Esophagus squamous epithelium (tissue), 5 donors: ENCODE measurements around the gene DNAL1. TPM values are rescaled to one million over a fixed set of nuclear protein-coding genes. Genes with fewer than 3 reads are reported as not detected.

ENCODE experiments used
- DNase-seq: peaks from one replicate; lab custom pipeline; 2025; lab: John Stamatoyannopoulos, UW
- H3K27ac ChIP-seq, 4 donors: fragments of 200-600 bp; sonication (generic); one replicate each; pipeline ENCODE4 v1.5.1; 2016 to 2019; ENCODE audit warnings: mild to moderate bottlenecking in 1 of 4
- H3K27me3 ChIP-seq, 4 donors: fragments of 200-600 bp; sonication (generic); 1 replicate in 3 of 4; 2 replicates in 1 of 4; pipeline versions ENCODE4 v1.5.1 to v1.6.0; 2017 to 2021; ENCODE audit warnings: antibody characterized with exemption in 1 of 4
- H3K36me3 ChIP-seq, 3 donors: fragments of 200-600 bp; sonication (generic); one replicate each; pipeline ENCODE4 v1.5.1; 2016 to 2019
- H3K4me1 ChIP-seq, 3 donors: fragments of 200-600 bp; sonication (generic); one replicate each; pipeline ENCODE4 v1.5.1; 2017 to 2019
- H3K4me3 ChIP-seq, 4 donors: fragments of 200-600 bp; sonication (generic); 1 replicate in 3 of 4; 2 replicates in 1 of 4; pipeline ENCODE4 v1.5.1; 2016 to 2019; ENCODE audit warnings: mild to moderate bottlenecking in 2 of 4, moderate library complexity in 1 of 4
- H3K9me3 ChIP-seq, 3 donors: fragments of 200-600 bp; sonication (generic); one replicate each; pipeline ENCODE4 v1.5.1; 2016 to 2019
- POLR2A ChIP-seq, 4 donors: fragments of 450-650 bp; IDR thresholded peaks; one replicate each; pipeline ENCODE4 v1.6.1; 2017; ENCODE audit warnings: antibody characterized with exemption in 4 of 4, mild to moderate bottlenecking in 4 of 4, moderate library complexity in 3 of 4
- WGBS, 2 donors: methylation state at CpG; one replicate each; pipeline ENCODE4 v1.1.5; 2018; 5-methylcytosine and 5-hydroxymethylcytosine counted together
- intact Hi-C: fragments of 100-400 bp; cut with DNase I; formaldehyde crosslinking; loops from one replicate; pipeline ENCODE4 v1.15.0; 2022
- total RNA-seq, 4 donors: library from RNA; depleted of rRNA; stranded (reverse); fragments of >200 nt; gene quantifications; one replicate each; pipeline ENCODE4 v1.1.0, GENCODE V29; 2016
- TF ChIP-seq, protein P1 (sequence below), 6 experiments: fragments of 450-650 bp in 4 of 6; fragments of 200-600 bp in 2 of 6; sonication (generic) in 2 of 6; IDR thresholded peaks; one replicate each; pipeline ENCODE4 v1.5.1; 2016 to 2019; ENCODE audit warnings: antibody characterized with exemption in 6 of 6, mild to moderate bottlenecking in 4 of 6, moderate library complexity in 4 of 6
- donor health status: DM: yes; HTN: yes; CAD: no.

DNAL1 gene
- total RNA-seq, 4 donors from 2014 or later = 1.8 to 6.4 (median 4.1) TPM

DNA sequence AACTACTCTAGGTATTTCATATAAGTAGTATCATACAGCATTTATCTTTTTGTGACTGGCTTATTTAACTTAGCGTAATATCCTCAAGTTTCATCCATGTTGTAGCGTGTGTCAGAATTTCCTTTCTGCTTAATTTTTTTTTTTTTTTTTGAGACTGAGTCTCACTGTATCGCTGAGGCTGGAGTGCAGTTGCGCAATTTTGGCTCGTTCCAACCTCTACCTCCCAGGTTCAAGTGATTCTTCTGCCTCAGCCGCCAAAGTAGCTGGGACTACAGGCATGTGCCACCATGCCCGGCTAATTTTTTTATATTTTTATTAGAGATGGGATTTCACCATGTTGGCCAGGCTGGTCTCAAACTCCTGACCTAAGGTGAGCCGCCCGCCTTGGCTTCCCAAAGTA is 40.5 kb downstream of the DNAL1 start:
- H3K4me1 ChIP-seq = no peaks in the 10 kb centered on the region
- 74 to 90% methylated on average over 9 of the region's 9 CpGs for WGBS, 2 donors
- H3K9me3 ChIP-seq = no peaks in the 10 kb centered on the region
- TF ChIP-seq, protein P1, sequence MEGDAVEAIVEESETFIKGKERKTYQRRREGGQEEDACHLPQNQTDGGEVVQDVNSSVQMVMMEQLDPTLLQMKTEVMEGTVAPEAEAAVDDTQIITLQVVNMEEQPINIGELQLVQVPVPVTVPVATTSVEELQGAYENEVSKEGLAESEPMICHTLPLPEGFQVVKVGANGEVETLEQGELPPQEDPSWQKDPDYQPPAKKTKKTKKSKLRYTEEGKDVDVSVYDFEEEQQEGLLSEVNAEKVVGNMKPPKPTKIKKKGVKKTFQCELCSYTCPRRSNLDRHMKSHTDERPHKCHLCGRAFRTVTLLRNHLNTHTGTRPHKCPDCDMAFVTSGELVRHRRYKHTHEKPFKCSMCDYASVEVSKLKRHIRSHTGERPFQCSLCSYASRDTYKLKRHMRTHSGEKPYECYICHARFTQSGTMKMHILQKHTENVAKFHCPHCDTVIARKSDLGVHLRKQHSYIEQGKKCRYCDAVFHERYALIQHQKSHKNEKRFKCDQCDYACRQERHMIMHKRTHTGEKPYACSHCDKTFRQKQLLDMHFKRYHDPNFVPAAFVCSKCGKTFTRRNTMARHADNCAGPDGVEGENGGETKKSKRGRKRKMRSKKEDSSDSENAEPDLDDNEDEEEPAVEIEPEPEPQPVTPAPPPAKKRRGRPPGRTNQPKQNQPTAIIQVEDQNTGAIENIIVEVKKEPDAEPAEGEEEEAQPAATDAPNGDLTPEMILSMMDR (IDR thresholded peaks at IDR 0.05) = no peak
- no peak for TF ChIP-seq POLR2A (IDR thresholded peaks at IDR 0.05)
- no peak for DNase-seq
- no peaks in the 10 kb centered on the region for H3K27me3 ChIP-seq
- no peak overlapping the region for H3K4me3 ChIP-seq
- intact Hi-C loops = no loop called here
- peaks cover 0 to 22% (median 0%) of the 10 kb centered on the region in 3 donors for H3K36me3 ChIP-seq
- H3K27ac ChIP-seq = no peak overlapping the region

DNA sequence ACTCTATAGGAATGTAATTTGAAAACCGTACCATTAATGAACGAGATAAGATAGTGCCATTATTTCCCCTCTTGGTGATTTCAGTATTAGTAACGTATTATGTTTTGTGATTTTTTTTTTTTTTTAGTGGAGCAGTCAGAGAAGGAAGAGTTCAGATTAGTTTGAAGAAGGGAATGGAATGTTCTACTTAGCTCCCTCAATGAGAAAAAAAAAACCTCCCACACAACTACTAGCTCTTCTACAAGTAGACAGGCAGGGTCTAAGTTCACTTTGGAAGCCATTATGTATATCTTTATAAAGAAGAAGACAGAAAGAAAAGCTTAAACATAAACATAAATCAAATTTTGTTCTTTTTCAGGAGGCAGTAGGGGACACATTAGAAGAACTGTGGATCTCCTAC is 42.1 kb downstream of the DNAL1 start:
- WGBS, 2 donors = 84 to 91% methylated on average over 3 of the region's 3 CpGs
- no peaks in the 10 kb centered on the region for H3K4me1 ChIP-seq
- H3K27me3 ChIP-seq = no peaks in the 10 kb centered on the region
- intact Hi-C loops = no loop called here
- no peak for TF ChIP-seq POLR2A (IDR thresholded peaks at IDR 0.05)
- TF ChIP-seq, protein P1 (IDR thresholded peaks at IDR 0.05) = no peak
- no peaks in the 10 kb centered on the region for H3K9me3 ChIP-seq
- no peak overlapping the region for H3K4me3 ChIP-seq
- H3K27ac ChIP-seq = no peak overlapping the region
- H3K36me3 ChIP-seq = peaks cover 0 to 32% (median 0%) of the 10 kb centered on the region in 3 donors
- no peak for DNase-seq

DNA sequence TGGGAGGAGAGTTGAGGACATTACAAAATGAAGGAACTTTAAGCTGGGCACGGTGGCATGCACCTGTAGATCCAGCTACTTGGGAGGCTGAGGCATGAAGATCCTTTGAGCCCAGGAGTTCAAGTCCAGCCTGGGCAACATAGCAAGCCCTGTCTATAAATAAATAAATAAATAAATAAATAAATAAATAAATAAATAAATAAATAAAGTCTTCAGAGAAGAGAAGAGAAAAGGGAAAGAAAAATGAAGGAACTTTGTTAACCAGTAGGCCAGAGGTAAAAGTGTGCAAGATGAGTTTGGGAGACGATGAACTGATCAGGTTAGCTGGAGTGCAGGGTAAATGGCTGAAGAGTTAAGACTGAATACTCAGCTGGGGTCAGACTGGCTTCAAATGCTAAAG is 49.3 kb downstream of the DNAL1 start:
- Histone ChIP-seq H3K36me3 (peaks cover 0 to 45% (median 0%) of the 10 kb centered on the region in 3 donors), H3K27ac (no peak overlapping the region), H3K27me3 (no peaks in the 10 kb centered on the region), H3K4me3 (no peak overlapping the region), H3K4me1 (peaks cover 0 to 6% (median 0%) of the 10 kb centered on the region in 3 donors), H3K9me3 (no peaks in the 10 kb centered on the region)
- intact Hi-C loops = no loop called here
- no peak for DNase-seq
- TF ChIP-seq POLR2A (IDR thresholded peaks at IDR 0.05) = no peak
- TF ChIP-seq, protein P1 (IDR thresholded peaks at IDR 0.05) = no peak
- 94 to 95% methylated on average over 2 of the region's 2 CpGs for WGBS, 2 donors

DNA sequence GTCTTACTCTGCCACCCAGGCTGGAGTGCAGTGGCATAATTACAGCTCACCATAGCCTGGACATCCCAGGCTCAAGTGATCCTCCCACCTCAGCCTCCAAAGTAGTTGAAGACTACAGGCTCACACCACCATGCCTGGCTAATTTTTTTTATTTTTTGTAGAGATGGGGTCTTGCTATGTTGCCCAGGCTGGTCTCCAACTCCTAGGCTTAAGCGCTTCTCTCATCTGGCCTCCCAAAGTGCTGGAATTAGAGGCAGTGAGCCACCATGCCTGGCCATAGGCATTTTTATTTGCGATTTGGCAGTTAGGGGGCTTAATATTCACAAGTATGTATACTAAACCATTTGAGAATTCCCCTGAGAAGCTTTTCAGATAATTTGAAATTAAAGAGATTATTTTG is 50.3 kb downstream of the DNAL1 start:
- Histone ChIP-seq H3K27me3 (no peaks in the 10 kb centered on the region), H3K36me3 (peaks cover 0 to 35% (median 0%) of the 10 kb centered on the region in 3 donors), H3K4me3 (no peak overlapping the region), H3K27ac (no peak overlapping the region), H3K4me1 (peaks cover 0 to 6% (median 0%) of the 10 kb centered on the region in 3 donors), H3K9me3 (no peaks in the 10 kb centered on the region)
- 85 to 100% methylated on average over 2 of the region's 2 CpGs for WGBS, 2 donors
- no peak for TF ChIP-seq POLR2A (IDR thresholded peaks at IDR 0.05)
- TF ChIP-seq, protein P1 (IDR thresholded peaks at IDR 0.05) = no peak
- no peak for DNase-seq
- intact Hi-C loops = no loop called here

DNA sequence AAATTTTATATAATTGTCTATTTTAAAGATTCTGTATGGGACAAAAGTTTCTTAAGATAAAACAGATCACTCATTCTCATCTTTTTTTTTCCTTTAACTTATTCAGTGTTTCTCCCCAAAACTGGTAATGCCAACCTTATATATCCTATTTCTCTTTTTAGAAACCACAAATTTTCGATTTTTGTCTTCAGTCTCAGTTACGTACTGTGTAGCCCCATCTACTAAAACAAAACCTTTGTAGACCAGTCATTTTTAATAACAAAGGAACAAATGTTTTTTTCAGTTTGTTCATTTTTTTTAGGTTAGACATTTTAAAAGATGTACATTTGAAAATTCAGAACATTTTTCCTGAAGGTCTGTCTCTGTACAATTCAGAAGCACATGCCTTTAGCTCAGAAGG is 51.2 kb downstream of the DNAL1 start:
- DNase-seq = no peak
- intact Hi-C loops = no loop called here
- Histone ChIP-seq H3K27me3 (no peaks in the 10 kb centered on the region), H3K4me3 (no peak overlapping the region), H3K27ac (no peak overlapping the region), H3K36me3 (peaks cover 0 to 28% (median 0%) of the 10 kb centered on the region in 3 donors), H3K9me3 (no peaks in the 10 kb centered on the region), H3K4me1 (peaks cover 0 to 6% (median 0%) of the 10 kb centered on the region in 3 donors)
- 70 to 82% methylated on average over 2 of the region's 2 CpGs for WGBS, 2 donors
- TF ChIP-seq, protein P1 (IDR thresholded peaks at IDR 0.05) = no peak
- no peak for TF ChIP-seq POLR2A (IDR thresholded peaks at IDR 0.05)
